ENCODE data around the gene IGSF11. TPM values are rescaled to one million over a fixed set of nuclear protein-coding genes. Genes with fewer than 3 reads are reported as not detected.

The IGSF11 gene
- total and polyA plus RNA-seq, 9 of the 15 experiments (the other 6 are each of a cell fraction or from before 2014, with no cell fraction given): 1.2 to 2.8 (median 1.7) TPM

DNA sequence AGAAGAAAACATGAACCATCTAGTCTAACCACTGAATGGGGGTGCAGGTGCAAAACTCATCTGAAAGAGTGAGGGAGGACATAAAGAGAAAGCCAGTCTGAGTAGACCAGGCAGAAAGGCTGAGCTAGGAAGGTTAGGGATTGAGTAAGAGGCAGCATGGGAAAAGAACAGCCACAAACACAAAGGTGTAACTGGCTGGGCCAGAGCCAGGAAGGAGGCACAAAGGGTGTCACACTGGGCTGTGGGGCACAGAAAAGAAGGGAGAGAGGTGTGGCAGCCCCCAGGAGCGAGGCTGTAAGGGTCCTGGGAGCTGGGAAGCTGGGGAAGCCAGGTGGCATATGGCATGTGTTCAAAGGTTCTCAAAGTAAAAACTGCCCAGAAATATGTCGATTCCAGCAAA is 18.7 kb downstream of the IGSF11 start (continued):
- TF ChIP-seq, protein P1, sequence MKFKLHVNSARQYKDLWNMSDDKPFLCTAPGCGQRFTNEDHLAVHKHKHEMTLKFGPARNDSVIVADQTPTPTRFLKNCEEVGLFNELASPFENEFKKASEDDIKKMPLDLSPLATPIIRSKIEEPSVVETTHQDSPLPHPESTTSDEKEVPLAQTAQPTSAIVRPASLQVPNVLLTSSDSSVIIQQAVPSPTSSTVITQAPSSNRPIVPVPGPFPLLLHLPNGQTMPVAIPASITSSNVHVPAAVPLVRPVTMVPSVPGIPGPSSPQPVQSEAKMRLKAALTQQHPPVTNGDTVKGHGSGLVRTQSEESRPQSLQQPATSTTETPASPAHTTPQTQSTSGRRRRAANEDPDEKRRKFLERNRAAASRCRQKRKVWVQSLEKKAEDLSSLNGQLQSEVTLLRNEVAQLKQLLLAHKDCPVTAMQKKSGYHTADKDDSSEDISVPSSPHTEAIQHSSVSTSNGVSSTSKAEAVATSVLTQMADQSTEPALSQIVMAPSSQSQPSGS (CRISPR knock-in tag; IDR thresholded peaks at IDR 0.05): no peak
- TF ChIP-seq ZNF24 (IDR thresholded peaks at IDR 0.05): no peak

DNA sequence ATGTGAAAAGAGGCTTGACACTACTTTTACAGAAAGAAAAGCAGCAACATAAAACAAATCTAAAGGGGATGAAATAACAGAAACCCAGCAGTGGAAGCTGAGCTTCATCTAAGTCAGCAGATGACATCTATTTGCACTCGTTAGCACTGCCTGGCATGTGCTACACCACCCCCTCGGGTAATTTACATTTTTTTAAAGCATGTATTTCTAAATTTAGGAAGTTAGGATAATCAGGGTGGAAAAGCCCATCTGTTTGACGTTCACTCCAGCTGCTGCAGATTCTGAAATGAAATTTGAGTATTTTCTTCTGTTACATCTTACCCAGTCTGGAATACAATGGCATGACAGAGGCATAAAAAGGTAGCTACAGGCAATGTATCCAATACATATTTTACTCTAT is 20.7 kb downstream of the IGSF11 start:
- in situ Hi-C loops (cut with MboI): no loop called here
- intact Hi-C loops (cut with micrococcal nuclease): no loop called here
- WGBS (ENCODE audit: insufficient coverage, low coverage, missing lambda C conversion rate): 4% methylated on average over 3 of the region's 3 CpGs
- Histone ChIP-seq H3K4me2 (ENCODE audit: insufficient read depth, low read length) (no peak overlapping the region), H3K4me3 (no peak overlapping the region), H3K27me3 (ENCODE audit: control insufficient read depth in 2 of 2, insufficient read depth in 2 of 2, low read length in 2 of 2) (no peaks in the 10 kb centered on the region), H3K9me1 (ENCODE audit: control insufficient read depth, insufficient read depth, low read length) (no peaks in the 10 kb centered on the region), H3K4me1 (replicated peaks in 1 of 2; ENCODE audit: control insufficient read depth in 2 of 2, insufficient read depth in 2 of 2, low read length in 2 of 2) (no peaks in the 10 kb centered on the region; a peak in 1 of 5 replicates), H3K36me3 (ENCODE audit: control insufficient read depth, insufficient read depth, low read length) (no peaks in the 10 kb centered on the region), H3K9ac (ENCODE audit: insufficient read depth in 1 of 2, low read depth in 2 of 2, low read length in 2 of 2) (no peak overlapping the region), H3K27ac (ENCODE audit: extremely low read depth, low read depth, low read length) (no peak overlapping the region), H3K9me3 (replicated peaks; ENCODE audit: control insufficient read depth, insufficient read depth, low read depth, low read length) (no peaks in the 10 kb centered on the region), H3K79me2 (ENCODE audit: control insufficient read depth, insufficient read depth, low read length) (no peaks in the 10 kb centered on the region), H2AFZ (ENCODE audit: low read depth, low read length) (no peak overlapping the region), H4K20me1 (replicated peaks; ENCODE audit: control insufficient read depth, insufficient read depth, low read length) (no peaks in the 10 kb centered on the region)
- ChIA-PET CTCF (ENCODE audit: low intra/inter-chr PET ratio) (no interaction called here), POLR2A (no interaction called here)
- ATAC-seq (no peak), DNase-seq (ENCODE audit: extremely low read depth in 1 of 4, low spot score in 3 of 4) (no peak), FAIRE-seq (no peak)
- TF ChIP-seq ZNF668 (CRISPR knock-in tag; IDR thresholded peaks at IDR 0.05) (no peak), E2F3 (CRISPR knock-in tag; IDR thresholded peaks at IDR 0.05) (no peak), ZNF644 (tag; IDR thresholded peaks at IDR 0.05; ENCODE audit: low read depth) (no peak), NCOA1 (IDR thresholded peaks at IDR 0.05; ENCODE audit: low read depth) (no peak), ZNF586 (CRISPR knock-in tag; conservative IDR thresholded peaks at IDR 0.05) (no peak), POLR2AphosphoS5 (IDR thresholded peaks at IDR 0.05; ENCODE audit: control insufficient read depth, insufficient read depth, low read depth, low read length) (no peak), ERF (CRISPR knock-in tag; IDR thresholded peaks at IDR 0.05) (no peak), TEAD2 (tag; IDR thresholded peaks at IDR 0.05) (no peak), TCF7 (IDR thresholded peaks at IDR 0.05; ENCODE audit: borderline replicate concordance) (no peak), DPF2 (IDR thresholded peaks at IDR 0.05) (no peak), ZFP1 (CRISPR knock-in tag; IDR thresholded peaks at IDR 0.05) (no peak), XRCC4 (IDR thresholded peaks at IDR 0.05; ENCODE audit: extremely low read depth, insufficient read depth, insufficient read length) (no peak), CHD2 (IDR thresholded peaks at IDR 0.05; ENCODE audit: low read depth, low read length) (no peak), ZNF274 (IDR thresholded peaks at IDR 0.05; ENCODE audit: borderline replicate concordance, low read depth, low read length) (no peak), KDM5B (IDR thresholded peaks at IDR 0.05; ENCODE audit: insufficient replicate concordance, low read depth, low read length) (no peak)
- TF ChIP-seq, protein P2, sequence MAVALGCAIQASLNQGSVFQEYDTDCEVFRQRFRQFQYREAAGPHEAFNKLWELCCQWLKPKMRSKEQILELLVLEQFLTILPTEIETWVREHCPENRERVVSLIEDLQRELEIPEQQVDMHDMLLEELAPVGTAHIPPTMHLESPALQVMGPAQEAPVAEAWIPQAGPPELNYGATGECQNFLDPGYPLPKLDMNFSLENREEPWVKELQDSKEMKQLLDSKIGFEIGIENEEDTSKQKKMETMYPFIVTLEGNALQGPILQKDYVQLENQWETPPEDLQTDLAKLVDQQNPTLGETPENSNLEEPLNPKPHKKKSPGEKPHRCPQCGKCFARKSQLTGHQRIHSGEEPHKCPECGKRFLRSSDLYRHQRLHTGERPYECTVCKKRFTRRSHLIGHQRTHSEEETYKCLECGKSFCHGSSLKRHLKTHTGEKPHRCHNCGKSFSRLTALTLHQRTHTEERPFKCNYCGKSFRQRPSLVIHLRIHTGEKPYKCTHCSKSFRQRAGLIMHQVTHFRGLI (CRISPR knock-in tag; IDR thresholded peaks at IDR 0.05): no peak
- no TSS peak for BruUV-seq (replicated peaks)
